HUES6 (cell line): ENCODE results near the gene GAPDHS.

ENCODE experiments used
- H3K27ac ChIP-seq: 2 replicates; pipeline ENCODE4 v1.7.0; 2013; ENCODE audit warnings: low read depth, mild to moderate bottlenecking, low read length, inconsistent platforms
- H3K27me3 ChIP-seq: 2 replicates; pipeline ENCODE4 v1.6.1; 2013; ENCODE audit warnings: low read length; ENCODE audit not compliant: control insufficient read depth, insufficient read depth
- H3K36me3 ChIP-seq: 2 replicates; pipeline ENCODE4 v1.6.1; 2013; ENCODE audit warnings: low read length; ENCODE audit not compliant: control insufficient read depth, insufficient read depth
- H3K4me1 ChIP-seq: 2 replicates; pipeline ENCODE4 v1.6.1; 2013; ENCODE audit warnings: low read length; ENCODE audit not compliant: control insufficient read depth, insufficient read depth
- H3K4me3 ChIP-seq: 2 replicates; pipeline ENCODE4 v1.5.1; 2013; ENCODE audit warnings: low read depth, low read length
- H3K9ac ChIP-seq: one replicate; pipeline ENCODE4 v1.6.1; 2013; ENCODE audit warnings: mild to moderate bottlenecking, low read length
- H3K9me3 ChIP-seq: 2 replicates; pipeline ENCODE4 v1.6.1; 2013; ENCODE audit warnings: low read depth, low read length; ENCODE audit not compliant: control insufficient read depth, insufficient read depth

Gene GAPDHS

DNA sequence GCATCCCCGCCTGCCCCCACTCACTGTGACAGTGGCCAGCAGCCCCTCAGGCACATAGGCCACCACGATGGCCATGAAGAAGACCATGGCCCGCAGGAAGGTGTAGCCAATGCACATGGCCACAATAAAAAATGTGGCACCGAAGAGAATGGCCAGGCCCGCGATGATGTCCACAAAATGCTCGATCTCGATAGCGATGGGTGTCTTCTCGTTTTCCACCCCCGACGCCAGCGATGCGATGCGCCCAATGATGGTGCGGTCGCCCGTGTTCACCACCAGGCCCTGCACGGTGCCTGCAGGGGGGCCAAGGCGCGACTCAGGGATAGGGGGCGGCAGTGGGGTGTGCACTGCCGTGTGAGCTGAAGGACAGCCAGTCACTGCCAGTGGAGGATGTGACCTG is 26.5 kb downstream of the GAPDHS start:
- Histone ChIP-seq H3K4me1 (peaks cover 11% of the 10 kb centered on the region; the same call in 1 of the 2 replicates), H3K36me3 (no peaks in the 10 kb centered on the region), H3K27me3 (peaks cover 50% of the 10 kb centered on the region), H3K9ac (no peak overlapping the region), H3K9me3 (no peaks in the 10 kb centered on the region), H3K27ac (no peak overlapping the region), H3K4me3 (no peak overlapping the region)

DNA sequence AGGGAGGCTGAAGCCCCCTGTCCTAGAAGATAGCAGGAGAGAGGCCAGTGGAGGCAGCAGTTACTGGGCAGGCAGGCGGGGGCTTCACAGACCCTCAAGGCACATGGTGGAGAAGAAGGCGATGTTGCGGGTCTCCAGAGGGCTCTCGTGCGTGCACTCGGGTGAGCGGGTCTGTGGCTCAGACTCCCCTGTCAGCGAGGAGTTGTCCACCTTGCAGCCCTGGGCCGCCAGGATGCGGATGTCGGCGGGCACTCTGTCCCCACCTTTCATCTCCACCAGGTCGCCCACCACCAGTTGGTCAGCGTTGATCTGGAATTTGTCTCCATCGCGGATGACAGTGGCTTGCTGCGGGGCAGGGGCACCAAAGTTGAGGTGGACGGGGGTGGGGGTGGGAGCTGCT is 27.0 kb downstream of the GAPDHS start:
- Histone ChIP-seq H3K9ac (no peak overlapping the region), H3K27me3 (peaks cover 50% of the 10 kb centered on the region), H3K4me3 (no peak overlapping the region), H3K4me1 (peaks cover 11% of the 10 kb centered on the region; the same call in 1 of the 2 replicates), H3K9me3 (no peaks in the 10 kb centered on the region), H3K27ac (no peak overlapping the region), H3K36me3 (no peaks in the 10 kb centered on the region)

DNA sequence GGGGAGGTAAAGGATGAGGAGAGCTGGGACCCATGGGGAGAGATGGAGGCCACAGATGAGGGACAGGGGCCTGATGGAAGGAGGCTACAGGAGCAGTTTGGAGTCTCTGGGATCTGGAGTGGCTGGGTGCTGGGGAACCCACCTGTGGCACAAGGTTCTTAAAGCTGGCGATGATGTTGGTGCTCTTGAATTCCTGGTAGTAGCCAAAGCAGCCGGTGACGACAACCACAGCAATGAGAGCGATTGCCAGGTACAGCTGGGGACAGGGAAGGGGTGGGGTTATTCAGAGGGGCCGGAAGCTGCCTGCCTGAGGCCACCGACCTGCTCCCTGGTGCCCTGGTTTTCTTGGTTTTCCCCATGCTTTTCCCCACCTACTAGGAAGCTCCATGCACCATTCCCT is 27.4 kb downstream of the GAPDHS start:
- Histone ChIP-seq H3K9me3 (no peaks in the 10 kb centered on the region), H3K4me3 (no peak overlapping the region), H3K27me3 (peaks cover 50% of the 10 kb centered on the region), H3K9ac (no peak overlapping the region), H3K4me1 (peaks cover 11% of the 10 kb centered on the region; the same call in 1 of the 2 replicates), H3K36me3 (no peaks in the 10 kb centered on the region), H3K27ac (no peak overlapping the region)

DNA sequence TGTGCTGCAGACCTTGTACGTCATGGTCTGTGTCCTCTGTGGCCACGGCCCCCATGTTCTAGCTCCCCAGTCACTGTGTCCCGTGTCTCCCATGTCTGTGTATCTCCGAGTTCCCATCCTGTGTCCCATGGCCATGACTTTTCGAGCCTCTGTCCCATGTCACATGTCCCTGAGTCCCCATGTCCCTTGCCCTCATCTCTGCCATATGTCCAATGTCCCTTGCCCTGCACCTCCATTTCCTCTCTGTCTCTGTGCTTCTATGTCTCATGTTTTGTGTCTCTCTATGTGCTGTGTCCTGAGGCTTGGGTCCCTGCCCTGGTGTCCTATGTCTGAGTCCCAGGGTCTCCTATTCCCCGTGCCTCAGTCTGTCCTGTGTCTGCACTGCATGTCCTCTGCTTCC is 28.2 kb downstream of the GAPDHS start:
- Histone ChIP-seq H3K9me3 (no peaks in the 10 kb centered on the region), H3K36me3 (no peaks in the 10 kb centered on the region), H3K9ac (no peak overlapping the region), H3K4me3 (no peak overlapping the region), H3K4me1 (peaks cover 11% of the 10 kb centered on the region; the same call in 1 of the 2 replicates), H3K27ac (no peak overlapping the region), H3K27me3 (peaks cover 43% of the 10 kb centered on the region)

DNA sequence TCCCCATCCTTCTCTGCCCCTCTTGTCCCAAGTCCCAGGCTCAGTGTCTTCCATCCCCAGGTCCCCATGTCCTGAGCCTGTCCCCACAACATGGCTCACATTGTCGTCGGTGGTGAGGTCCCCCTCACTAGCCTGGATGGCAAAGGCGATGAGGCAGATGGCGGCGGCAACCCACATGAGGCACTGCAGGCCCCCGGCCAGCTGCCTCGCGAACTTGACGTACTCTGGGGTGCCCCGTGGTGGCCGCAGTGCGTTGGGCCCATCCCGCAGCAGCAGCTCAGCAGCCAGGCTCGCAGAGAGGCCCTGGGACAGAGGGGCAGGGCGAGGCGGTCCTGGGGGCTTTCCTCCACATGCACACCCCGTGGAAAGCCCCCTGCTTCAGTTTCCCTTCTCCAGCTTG is 29.1 kb downstream of the GAPDHS start:
- peaks cover 8% of the 10 kb centered on the region; the same call in 1 of the 2 replicates for H3K4me1 ChIP-seq
- no peak overlapping the region for H3K27ac ChIP-seq
- H3K9me3 ChIP-seq: no peaks in the 10 kb centered on the region
- H3K36me3 ChIP-seq: no peaks in the 10 kb centered on the region
- no peak overlapping the region for H3K4me3 ChIP-seq
- H3K9ac ChIP-seq: no peak overlapping the region
- H3K27me3 ChIP-seq: peaks cover 43% of the 10 kb centered on the region

GRCh38 chr19:35562776-35563175 is 29.5 kb downstream of the GAPDHS start:
- Histone ChIP-seq H3K27me3 (peaks cover 43% of the 10 kb centered on the region), H3K9ac (no peak overlapping the region), H3K36me3 (no peaks in the 10 kb centered on the region), H3K4me1 (0 out of 2 replicates have a peak, but pooled peaks cover 6% of the 10 kb centered on the region), H3K4me3 (no peak overlapping the region), H3K9me3 (no peaks in the 10 kb centered on the region), H3K27ac (no peak overlapping the region)

DNA sequence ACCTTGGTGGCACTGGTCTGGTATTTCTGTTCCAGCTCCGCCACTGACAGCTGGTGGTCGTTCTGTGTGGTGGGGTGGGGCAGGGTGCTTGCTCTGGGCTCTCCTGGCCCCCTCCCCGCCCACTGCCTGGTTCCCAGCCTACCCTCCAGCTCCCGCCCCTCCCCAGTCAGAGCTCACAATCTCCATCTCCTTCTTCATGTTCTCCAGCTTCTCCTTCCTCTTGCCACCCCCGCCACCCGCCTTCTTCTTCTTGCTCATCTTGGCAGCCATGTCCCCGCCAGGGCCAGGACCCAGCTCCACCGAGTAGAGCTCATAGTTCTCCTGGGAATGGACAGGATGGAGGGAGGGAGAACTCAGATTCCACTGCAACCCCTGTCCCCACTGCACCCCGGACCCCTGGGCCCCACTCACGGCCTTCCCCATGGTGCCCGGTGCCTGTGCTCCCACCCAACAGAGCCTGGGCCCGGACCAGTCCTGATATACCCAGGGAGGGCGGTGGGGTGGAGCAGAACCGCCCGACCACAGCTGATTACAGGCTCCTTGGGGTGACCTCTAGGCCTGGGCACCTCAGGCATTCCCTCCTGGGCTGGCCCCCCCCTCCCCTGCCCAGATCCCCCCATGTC is 30.1 kb downstream of the GAPDHS start, which contains the start of gene ATP4A:
ATP4A (minus strand) TSS at position 452 of the 623 bp plus-strand sequence; CDS start at position 423, 29 bp downstream.
- no peaks in the 10 kb centered on the region for H3K36me3 ChIP-seq
- no peaks in the 10 kb centered on the region for H3K9me3 ChIP-seq
- H3K27me3 ChIP-seq: peaks cover 41% of the 10 kb centered on the region
- no peak within 1 kb of the TSS for H3K4me3 ChIP-seq
- H3K4me1 ChIP-seq: 0 out of 2 replicates have a peak, but pooled peaks cover 6% of the 10 kb centered on the region
- no peak within 1 kb of the TSS for H3K9ac ChIP-seq
- H3K27ac ChIP-seq: no peak within 1 kb of the TSS

- Histone ChIP-seq H3K4me1 (no peaks in the 10 kb centered on the region), H3K4me3 (no peak overlapping the region), H3K9me3 (no peaks in the 10 kb centered on the region), H3K27ac (no peak overlapping the region), H3K9ac (no peak overlapping the region), H3K27me3 (peaks cover 22% of the 10 kb centered on the region), H3K36me3 (no peaks in the 10 kb centered on the region)
These were observed 32.0 kb downstream of the GAPDHS start for GRCh38 chr19:35565016-35565856.

DNA sequence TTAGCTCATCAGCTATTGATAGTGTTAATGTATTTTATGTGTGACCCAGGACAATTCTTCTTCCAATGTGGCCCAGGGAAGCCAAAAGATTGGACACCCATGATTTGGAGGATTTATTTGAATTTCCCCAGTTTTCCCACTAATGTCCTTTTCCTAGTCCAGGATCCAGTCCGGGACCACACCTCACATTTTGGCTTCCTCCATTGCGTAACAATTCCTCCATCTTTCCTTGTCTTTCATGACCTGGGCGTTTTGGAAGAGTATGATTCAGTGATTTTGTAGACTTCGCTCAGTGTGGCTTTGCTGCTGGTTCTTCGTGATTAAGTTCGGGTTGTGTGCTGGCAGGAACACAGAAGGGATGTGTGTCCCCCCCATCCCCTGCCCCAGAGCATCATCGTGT is 33.5 kb downstream of the GAPDHS start:
- peaks cover 8% of the 10 kb centered on the region; the same call in 1 of the 2 replicates for H3K27me3 ChIP-seq

GRCh38 chr19:35569281-35569781 is 36.1 kb downstream of the GAPDHS start:
- Histone ChIP-seq H3K4me1 (no peaks in the 10 kb centered on the region), H3K36me3 (no peaks in the 10 kb centered on the region), H3K9me3 (no peaks in the 10 kb centered on the region), H3K9ac (no peak overlapping the region), H3K4me3 (no peak overlapping the region), H3K27me3 (no peaks in the 10 kb centered on the region; the same call in 1 of the 2 replicates), H3K27ac (no peak overlapping the region)

More for the DNA sequence above, 33.5 kb downstream of the GAPDHS start:
- no peak overlapping the region for H3K27ac ChIP-seq
- no peaks in the 10 kb centered on the region for H3K36me3 ChIP-seq
- no peak overlapping the region for H3K9ac ChIP-seq
- H3K4me3 ChIP-seq: no peak overlapping the region
- no peaks in the 10 kb centered on the region for H3K9me3 ChIP-seq
- H3K4me1 ChIP-seq: no peaks in the 10 kb centered on the region
